ENCODE data around the gene RUNDC3A. TPM values are rescaled to one million over a fixed set of nuclear protein-coding genes. Genes with fewer than 3 reads are reported as not detected.

The RUNDC3A gene
- total and polyA plus RNA-seq, 2 of the 13 experiments (the other 11 are each of a cell fraction or from before 2014, with no cell fraction given), result 0.25 TPM; not detected in 1

DNA sequence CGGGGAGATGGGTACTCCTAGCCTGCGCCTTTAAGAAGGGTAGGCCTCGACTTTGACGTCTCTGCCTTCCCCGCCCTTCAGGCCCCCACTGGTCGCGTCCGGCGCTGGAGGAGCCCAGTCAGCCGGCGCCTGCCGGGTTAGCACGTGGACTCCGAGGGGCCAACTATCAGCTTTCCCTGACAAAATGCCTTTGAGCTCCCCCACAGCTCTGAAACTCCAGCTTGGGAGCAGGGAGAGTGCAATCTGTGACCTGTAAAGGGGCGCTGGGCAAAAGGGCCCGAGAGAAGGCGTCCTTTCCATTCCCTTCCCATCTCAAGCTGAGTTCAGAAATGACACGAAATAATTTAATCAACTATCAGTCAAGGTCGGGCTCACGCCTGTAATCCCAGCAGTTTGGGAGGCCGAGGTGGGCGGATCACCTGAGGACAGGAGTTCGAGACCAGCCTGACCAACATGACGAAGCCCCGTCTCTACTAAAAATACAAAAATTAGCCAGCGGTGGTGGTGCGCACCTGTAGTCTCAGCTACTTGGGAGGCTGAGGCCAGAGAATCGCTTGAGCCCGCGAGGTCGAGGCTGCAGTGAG, 18.6 kb downstream of the RUNDC3A start (continued):
- TF ChIP-seq THYN1 (CRISPR knock-in tag; IDR thresholded peaks at IDR 0.05; ENCODE audit: borderline replicate concordance, low read depth) (no peak), CAMTA2 (CRISPR knock-in tag; IDR thresholded peaks at IDR 0.05; ENCODE audit: borderline replicate concordance) (no peak), TMF1 (CRISPR knock-in tag; IDR thresholded peaks at IDR 0.05; ENCODE audit: low read depth) (no peak), FOXM1 (CRISPR knock-in tag; IDR thresholded peaks at IDR 0.05) (no peak), ARNT2 (CRISPR knock-in tag; IDR thresholded peaks at IDR 0.05; ENCODE audit: low read depth) (peak; percentile 66; the same call in 1 of the 2 replicates), ZBTB7A (CRISPR knock-in tag; IDR thresholded peaks at IDR 0.05) (no peak), PATZ1 (CRISPR knock-in tag; IDR thresholded peaks at IDR 0.05) (peak; percentile 95), ZNF143 (CRISPR knock-in tag; IDR thresholded peaks at IDR 0.05) (no peak), ATF6 (CRISPR knock-in tag; conservative IDR thresholded peaks at IDR 0.05) (no peak), ZNF775 (CRISPR knock-in tag; IDR thresholded peaks at IDR 0.05; ENCODE audit: borderline replicate concordance) (no peak), ZNF710 (CRISPR knock-in tag; IDR thresholded peaks at IDR 0.05; ENCODE audit: borderline replicate concordance) (no peak), ZNF670 (CRISPR knock-in tag; IDR thresholded peaks at IDR 0.05; ENCODE audit: borderline replicate concordance) (0 out of 2 replicates have a peak, but pooled peaks have one; percentile 23), IKZF1 (IDR thresholded peaks at IDR 0.05) (no peak), ZNF234 (CRISPR knock-in tag; conservative IDR thresholded peaks at IDR 0.05) (no peak), PRMT3 (CRISPR knock-in tag; IDR thresholded peaks at IDR 0.05; ENCODE audit: borderline replicate concordance, low read depth) (no peak), CHCHD3 (CRISPR knock-in tag; IDR thresholded peaks at IDR 0.05) (no peak), HNRNPUL1 (IDR thresholded peaks at IDR 0.05; ENCODE audit: low read depth, low read length) (no peak)
- TF ChIP-seq, protein P1, sequence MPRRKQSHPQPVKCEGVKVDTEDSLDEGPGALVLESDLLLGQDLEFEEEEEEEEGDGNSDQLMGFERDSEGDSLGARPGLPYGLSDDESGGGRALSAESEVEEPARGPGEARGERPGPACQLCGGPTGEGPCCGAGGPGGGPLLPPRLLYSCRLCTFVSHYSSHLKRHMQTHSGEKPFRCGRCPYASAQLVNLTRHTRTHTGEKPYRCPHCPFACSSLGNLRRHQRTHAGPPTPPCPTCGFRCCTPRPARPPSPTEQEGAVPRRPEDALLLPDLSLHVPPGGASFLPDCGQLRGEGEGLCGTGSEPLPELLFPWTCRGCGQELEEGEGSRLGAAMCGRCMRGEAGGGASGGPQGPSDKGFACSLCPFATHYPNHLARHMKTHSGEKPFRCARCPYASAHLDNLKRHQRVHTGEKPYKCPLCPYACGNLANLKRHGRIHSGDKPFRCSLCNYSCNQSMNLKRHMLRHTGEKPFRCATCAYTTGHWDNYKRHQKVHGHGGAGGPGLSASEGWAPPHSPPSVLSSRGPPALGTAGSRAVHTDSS (CRISPR knock-in tag; conservative IDR thresholded peaks at IDR 0.05), result no peak
- TF ChIP-seq, protein P2, sequence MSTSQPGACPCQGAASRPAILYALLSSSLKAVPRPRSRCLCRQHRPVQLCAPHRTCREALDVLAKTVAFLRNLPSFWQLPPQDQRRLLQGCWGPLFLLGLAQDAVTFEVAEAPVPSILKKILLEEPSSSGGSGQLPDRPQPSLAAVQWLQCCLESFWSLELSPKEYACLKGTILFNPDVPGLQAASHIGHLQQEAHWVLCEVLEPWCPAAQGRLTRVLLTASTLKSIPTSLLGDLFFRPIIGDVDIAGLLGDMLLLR (CRISPR knock-in tag; IDR thresholded peaks at IDR 0.05), result no peak
- TF ChIP-seq, protein P3, sequence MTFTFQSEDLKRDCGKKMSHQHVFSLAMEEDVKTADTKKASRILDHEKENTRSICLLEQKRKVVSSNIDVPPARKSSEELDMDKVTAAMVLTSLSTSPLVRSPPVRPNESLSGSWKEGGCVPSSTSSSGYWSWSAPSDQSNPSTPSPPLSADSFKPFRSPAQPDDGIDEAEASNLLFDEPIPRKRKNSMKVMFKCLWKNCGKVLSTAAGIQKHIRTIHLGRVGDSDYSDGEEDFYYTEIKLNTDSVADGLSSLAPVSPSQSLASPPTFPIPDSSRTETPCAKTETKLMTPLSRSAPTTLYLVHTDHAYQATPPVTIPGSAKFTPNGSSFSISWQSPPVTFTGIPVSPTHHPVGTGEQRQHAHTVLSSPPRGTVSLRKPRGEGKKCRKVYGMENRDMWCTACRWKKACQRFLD (CRISPR knock-in tag; IDR thresholded peaks at IDR 0.05; ENCODE audit: borderline replicate concordance), result no peak
